Endodermal cell (in vitro differentiated cells): Measurements from ENCODE around the gene NPTX1. TPM values are rescaled to one million over a fixed set of nuclear protein-coding genes. Genes with fewer than 3 reads are reported as not detected.

Experiments used
- DNase-seq: peaks from one replicate; pipeline ENCODE4 v3.0.0-alpha.2; 2017
- H3K27ac ChIP-seq: 2 replicates; pipeline ENCODE4 v1.5.1; 2013; ENCODE audit warnings: mild to moderate bottlenecking, low read depth, low read length, moderate library complexity
- H3K27me3 ChIP-seq: 2 replicates; pipeline ENCODE4 v1.6.1; 2013; ENCODE audit warnings: mild to moderate bottlenecking, low read length, moderate library complexity; ENCODE audit not compliant: insufficient read depth, control insufficient read depth, poor library complexity, severe bottlenecking
- H3K36me3 ChIP-seq: 2 replicates; pipeline ENCODE4 v1.7.0; 2013; ENCODE audit warnings: mild to moderate bottlenecking, low read length, moderate library complexity; ENCODE audit not compliant: control insufficient read depth, insufficient read depth
- H3K4me1 ChIP-seq: one replicate; pipeline ENCODE4 v1.7.0; 2013; ENCODE audit warnings: low read length; ENCODE audit not compliant: control insufficient read depth, insufficient read depth
- H3K4me3 ChIP-seq: 2 replicates; pipeline ENCODE4 v1.5.1; 2013; ENCODE audit warnings: mild to moderate bottlenecking, low read length, moderate library complexity
- H3K9ac ChIP-seq: 2 replicates; pipeline ENCODE4 v1.6.1; 2013; ENCODE audit warnings: mild to moderate bottlenecking, low read length, moderate library complexity; ENCODE audit not compliant: poor library complexity, severe bottlenecking; ENCODE audit errors: extremely low read depth
- H3K9me3 ChIP-seq: 2 replicates; pipeline ENCODE4 v1.6.1; 2013; ENCODE audit warnings: mild to moderate bottlenecking, low read length, moderate library complexity; ENCODE audit not compliant: control insufficient read depth
- H3K27ac Mint-ChIP-seq: 2 replicates; pipeline ENCODE4 v1.8.0; 2020; ENCODE audit warnings: mixed read lengths
- H3K27me3 Mint-ChIP-seq: 2 replicates; pipeline ENCODE4 v1.8.0; 2021; ENCODE audit warnings: mild to moderate bottlenecking, mixed read lengths; ENCODE audit not compliant: insufficient read depth
- H3K36me3 Mint-ChIP-seq: 2 replicates; pipeline ENCODE4 v1.8.0; 2020; ENCODE audit warnings: low read depth, mixed read lengths
- H3K4me1 Mint-ChIP-seq: 2 replicates; pipeline ENCODE4 v1.8.0; 2020; ENCODE audit warnings: mixed read lengths
- H3K4me3 Mint-ChIP-seq: 2 replicates; pipeline ENCODE4 v1.8.0; 2020; ENCODE audit warnings: mild to moderate bottlenecking, moderate library complexity, mixed read lengths
- H3K9me3 Mint-ChIP-seq: 2 replicates; pipeline ENCODE4 v1.8.0; 2020; ENCODE audit warnings: mild to moderate bottlenecking, mixed read lengths
- WGBS, 2 experiments: methylation state at CpG; one replicate each; pipeline versions ENCODE4 v1.1.5 to v1.1.7; 2013; ENCODE audit warnings: missing lambda C conversion rate in 2 of 2, mixed read lengths in 1 of 2; ENCODE audit not compliant: insufficient coverage in 1 of 2, insufficient read length in 1 of 2; 5-methylcytosine and 5-hydroxymethylcytosine counted together
- total RNA-seq, 2 donors: library from RNA; stranded (reverse); fragmentation: NEBNext Ultra II Directional in 1 of 2; extraction: Animal tissue kit (Norgen Biotek cat#: 25700) in 1 of 2; gene quantifications; 2 replicates in 1 of 2; 3 replicates in 1 of 2; pipeline ENCODE4 v1.2.1, GENCODE V29; 2021
- TF ChIP-seq, protein P1 (sequence below): fragments of 200-600 bp; sonication (generic); conservative IDR thresholded peaks from 2 replicates; pipeline ENCODE4 v1.5.0; 2021; ENCODE audit warnings: antibody characterized with exemption, mild to moderate bottlenecking

The NPTX1 gene
- total RNA-seq, 2 donors from 2014 or later, result 0.24 to 2.3 TPM

- TF ChIP-seq, protein P1, sequence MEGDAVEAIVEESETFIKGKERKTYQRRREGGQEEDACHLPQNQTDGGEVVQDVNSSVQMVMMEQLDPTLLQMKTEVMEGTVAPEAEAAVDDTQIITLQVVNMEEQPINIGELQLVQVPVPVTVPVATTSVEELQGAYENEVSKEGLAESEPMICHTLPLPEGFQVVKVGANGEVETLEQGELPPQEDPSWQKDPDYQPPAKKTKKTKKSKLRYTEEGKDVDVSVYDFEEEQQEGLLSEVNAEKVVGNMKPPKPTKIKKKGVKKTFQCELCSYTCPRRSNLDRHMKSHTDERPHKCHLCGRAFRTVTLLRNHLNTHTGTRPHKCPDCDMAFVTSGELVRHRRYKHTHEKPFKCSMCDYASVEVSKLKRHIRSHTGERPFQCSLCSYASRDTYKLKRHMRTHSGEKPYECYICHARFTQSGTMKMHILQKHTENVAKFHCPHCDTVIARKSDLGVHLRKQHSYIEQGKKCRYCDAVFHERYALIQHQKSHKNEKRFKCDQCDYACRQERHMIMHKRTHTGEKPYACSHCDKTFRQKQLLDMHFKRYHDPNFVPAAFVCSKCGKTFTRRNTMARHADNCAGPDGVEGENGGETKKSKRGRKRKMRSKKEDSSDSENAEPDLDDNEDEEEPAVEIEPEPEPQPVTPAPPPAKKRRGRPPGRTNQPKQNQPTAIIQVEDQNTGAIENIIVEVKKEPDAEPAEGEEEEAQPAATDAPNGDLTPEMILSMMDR, result no peak
- Mint-ChIP-seq H3K4me3 (no peak overlapping the region), H3K9me3 (no peaks in the 10 kb centered on the region)
Observed at GRCh38 chr17:80442764-80443163, 33.6 kb downstream of the NPTX1 start.

DNA sequence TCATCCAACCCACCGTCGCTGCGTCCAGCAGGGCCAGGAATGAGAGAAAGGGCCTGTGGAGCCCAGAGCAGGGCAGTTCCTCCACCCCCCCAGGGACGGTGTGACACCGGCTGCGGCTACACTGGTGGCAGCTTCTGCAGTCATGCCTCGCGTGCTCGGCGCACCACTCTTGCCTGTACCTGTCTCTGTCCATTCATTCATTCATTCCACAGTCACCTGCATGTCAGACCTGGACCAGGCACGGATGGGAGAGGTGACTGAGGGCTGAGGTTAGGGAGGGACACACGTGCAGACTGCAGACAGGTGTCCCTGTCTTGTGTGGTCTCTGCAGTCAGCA is 34.1 kb downstream of the NPTX1 start:
- no peak overlapping the region for H3K27ac Mint-ChIP-seq
- no peaks in the 10 kb centered on the region for H3K4me1 ChIP-seq
- peaks cover 17% of the 10 kb centered on the region for H3K27me3 Mint-ChIP-seq
- no peak overlapping the region for H3K4me3 ChIP-seq
- TF ChIP-seq, protein P1, result no peak
- 79 to 82% methylated on average over 5 to 12 of the region's 12 CpGs for WGBS, 2 experiments
- no peak for DNase-seq
- no peak overlapping the region for H3K4me3 Mint-ChIP-seq
- no peak overlapping the region for H3K27ac ChIP-seq
- no peaks in the 10 kb centered on the region for H3K36me3 Mint-ChIP-seq
- no peaks in the 10 kb centered on the region for H3K9me3 Mint-ChIP-seq
- H3K4me1 Mint-ChIP-seq, result no peaks in the 10 kb centered on the region
- no peaks in the 10 kb centered on the region for H3K36me3 ChIP-seq
- H3K27me3 ChIP-seq, result peaks cover 32% of the 10 kb centered on the region
- H3K9me3 ChIP-seq, result no peaks in the 10 kb centered on the region
- H3K9ac ChIP-seq, result no peak overlapping the region

More at GRCh38 chr17:80442764-80443163, 33.6 kb downstream of the NPTX1 start:
- Mint-ChIP-seq H3K27ac (no peak overlapping the region), H3K27me3 (peaks cover 17% of the 10 kb centered on the region), H3K36me3 (no peaks in the 10 kb centered on the region), H3K4me1 (no peaks in the 10 kb centered on the region)
- Histone ChIP-seq H3K27ac (no peak overlapping the region), H3K4me1 (no peaks in the 10 kb centered on the region), H3K36me3 (no peaks in the 10 kb centered on the region), H3K27me3 (peaks cover 32% of the 10 kb centered on the region), H3K9me3 (no peaks in the 10 kb centered on the region), H3K9ac (no peak overlapping the region), H3K4me3 (no peak overlapping the region)
- 86 to 100% methylated on average over 2 to 3 of the region's 4 CpGs for WGBS, 2 experiments
- DNase-seq, result no peak

DNA sequence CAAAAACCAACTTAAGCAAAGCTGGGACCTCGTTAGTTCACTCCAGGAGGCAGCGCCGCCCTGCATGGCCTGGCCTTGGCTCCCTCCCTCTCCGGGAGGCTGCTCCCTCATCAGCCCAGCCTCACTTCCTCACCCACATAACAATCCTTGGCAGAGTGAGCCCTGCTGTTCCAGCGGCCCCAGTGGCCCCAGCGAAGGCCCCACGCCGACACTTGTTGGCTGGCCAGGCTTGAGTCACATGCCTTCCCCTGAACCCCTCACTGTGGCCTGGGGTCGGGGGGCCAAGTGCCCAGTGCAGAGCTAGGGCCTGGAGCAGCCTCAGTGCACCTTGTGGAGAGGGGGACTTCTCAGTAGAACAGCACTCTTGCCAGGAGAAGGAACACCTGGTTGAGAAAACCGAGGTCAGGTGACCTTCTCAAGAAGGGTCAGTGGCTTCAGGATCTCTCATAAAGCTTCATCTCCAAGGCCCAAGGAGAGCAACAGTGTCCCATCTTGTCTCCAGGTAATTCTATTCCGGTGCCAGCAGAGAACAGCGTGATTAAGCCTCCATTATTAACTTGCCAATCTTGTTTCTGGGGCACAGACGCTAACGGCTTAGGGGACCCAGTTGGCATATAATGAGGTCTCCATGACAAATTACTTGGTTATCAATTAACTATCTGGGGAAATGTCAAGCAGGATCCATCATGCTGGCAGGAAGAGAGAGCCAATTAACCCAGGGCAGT is 34.6 kb downstream of the NPTX1 start:
- no peak overlapping the region for H3K27ac ChIP-seq
- H3K9me3 ChIP-seq, result no peaks in the 10 kb centered on the region
- no peak overlapping the region for H3K4me3 ChIP-seq
- Mint-ChIP-seq H3K9me3 (no peaks in the 10 kb centered on the region), H3K36me3 (no peaks in the 10 kb centered on the region), H3K4me3 (no peak overlapping the region), H3K4me1 (no peaks in the 10 kb centered on the region), H3K27ac (no peak overlapping the region), H3K27me3 (peaks cover 17% of the 10 kb centered on the region)
- WGBS, 2 experiments, result 81 to 93% methylated on average over 6 to 14 of the region's 14 CpGs
- no peak overlapping the region for H3K9ac ChIP-seq
- no peaks in the 10 kb centered on the region for H3K36me3 ChIP-seq
- TF ChIP-seq, protein P1, result no peak
- DNase-seq, result no peak
- H3K4me1 ChIP-seq, result no peaks in the 10 kb centered on the region
- H3K27me3 ChIP-seq, result peaks cover 32% of the 10 kb centered on the region
